K562 (cell line): ENCODE results near the gene CDC23. TPM values are rescaled to one million over a fixed set of nuclear protein-coding genes. Genes with fewer than 3 reads are reported as not detected.

Source experiments
- ATAC-seq: fragments of 200-7000 bp; cut with Tn5 transposase; 3 replicates; pipeline ENCODE4 v1.9.1; 2020; ENCODE audit warnings: moderate library complexity
- BruUV-seq: library from RNA; stranded (reverse); fragments of 400-500 nt; replicated peaks from 2 replicates; lab custom pipeline; 2021; lab: Mats Ljungman, UMichigan
- CTCF ChIA-PET: fragments of 300-600 bp; formaldehyde crosslinking; extraction: SDS; loops from one replicate; lab custom pipeline; 2021; ENCODE audit warnings: low intra/inter-chr PET ratio; lab: Yijun Ruan, JAX
- POLR2A ChIA-PET: fragments of 300-600, 350-650 bp; sonication (Branson Sonifier 250); formaldehyde crosslinking; extraction: SDS; loops from one replicate; lab custom pipeline; 2021; ENCODE audit warnings: antibody characterized with exemption, inconsistent platforms; lab: Yijun Ruan, JAX
- DNase-seq, 4 experiments: peaks; one replicate each; pipeline versions ENCODE4 v3.0.0 to v3.0.0-alpha.2; 2011 to 2018; ENCODE audit warnings: low spot score in 3 of 4, mixed read lengths in 3 of 4; ENCODE audit errors: extremely low read depth in 1 of 4
- FAIRE-seq: peaks from 2 replicates; lab custom pipeline; 2011; peaks lifted over from hg19 to GRCh38; lab: Jason Lieb, UNC
- H2AFZ ChIP-seq: 2 replicates; pipeline ENCODE4 v1.6.0; 2011; ENCODE audit warnings: low read depth, low read length, control low read depth, inconsistent platforms
- H3K27ac ChIP-seq: fragments of 200-600 bp; 3 replicates; pipeline ENCODE4 v1.8.0; 2011; ENCODE audit warnings: low read depth, mild to moderate bottlenecking, control low read depth, inconsistent platforms, low read length, moderate library complexity, mixed read lengths; ENCODE audit errors: extremely low read depth
- H3K27me3 ChIP-seq, 2 experiments: fragments of 300-600 bp in 1 of 2; 2 replicates in 1 of 2; 3 replicates in 1 of 2; pipeline versions ENCODE4 v1.6.0 to v1.8.0; 2011; ENCODE audit warnings: inconsistent platforms in 2 of 2, low read length in 2 of 2, mild to moderate bottlenecking in 1 of 2, mixed read lengths in 1 of 2, moderate library complexity in 1 of 2; ENCODE audit not compliant: control insufficient read depth in 2 of 2, insufficient read depth in 2 of 2
- H3K36me3 ChIP-seq: fragments of 300-600 bp; 3 replicates; pipeline ENCODE4 v1.8.0; 2011; ENCODE audit warnings: mild to moderate bottlenecking, low read length, inconsistent platforms; ENCODE audit not compliant: control insufficient read depth, insufficient read depth
- H3K4me1 ChIP-seq, 2 experiments: fragments of 200-600 bp in 1 of 2; replicated peaks in 1 of 2; 2 replicates in 1 of 2; 3 replicates in 1 of 2; pipeline versions ENCODE4 v1.5.1 to v1.8.0; 2011; ENCODE audit warnings: inconsistent platforms in 2 of 2, low read length in 2 of 2, mild to moderate bottlenecking in 1 of 2, mixed read lengths in 1 of 2, moderate library complexity in 1 of 2; ENCODE audit not compliant: control insufficient read depth in 2 of 2, insufficient read depth in 2 of 2
- H3K4me2 ChIP-seq: 2 replicates; pipeline ENCODE4 v1.6.1; 2011; ENCODE audit warnings: low read length, control low read depth, inconsistent platforms, mixed read lengths; ENCODE audit not compliant: insufficient read depth
- H3K4me3 ChIP-seq: fragments of 200-600 bp; sonication (generic), shearing (Covaris generic); 2 replicates; pipeline ENCODE4 v1.5.1; 2016; ENCODE audit warnings: control low read depth, inconsistent platforms
- H3K79me2 ChIP-seq: fragments of 200-600 bp; 3 replicates; pipeline ENCODE4 v1.8.0; 2011; ENCODE audit warnings: low read length, inconsistent platforms; ENCODE audit not compliant: control insufficient read depth, insufficient read depth
- H3K9ac ChIP-seq, 2 experiments: 2 replicates each; pipeline versions ENCODE4 v1.6.0 to v1.6.1; 2011; ENCODE audit warnings: low read depth in 2 of 2, low read length in 2 of 2, control low read depth in 1 of 2, inconsistent platforms in 1 of 2, mild to moderate bottlenecking in 1 of 2, mixed read lengths in 1 of 2; ENCODE audit not compliant: insufficient read depth in 1 of 2
- H3K9me1 ChIP-seq: one replicate; pipeline ENCODE4 v1.6.0; 2011; ENCODE audit warnings: inconsistent platforms, mild to moderate bottlenecking, low read length, moderate library complexity; ENCODE audit not compliant: control insufficient read depth, insufficient read depth
- H3K9me3 ChIP-seq: replicated peaks from 2 replicates; pipeline ENCODE4 v1.5.1; 2011; ENCODE audit warnings: low read depth, low read length, inconsistent platforms; ENCODE audit not compliant: control insufficient read depth, insufficient read depth
- H4K20me1 ChIP-seq: replicated peaks from 2 replicates; pipeline ENCODE4 v1.6.1; 2011; ENCODE audit warnings: low read length, inconsistent platforms, mixed read lengths; ENCODE audit not compliant: control insufficient read depth, insufficient read depth
- ELF2 ChIP-seq: fragments of 250-450 bp; sonication (Bioruptor Pico); IDR thresholded peaks from 2 replicates; pipeline ENCODE4 v1.5.0; 2021; ENCODE audit warnings: mild to moderate bottlenecking
- EP400 ChIP-seq: fragments of 450-650 bp; IDR thresholded peaks from 2 replicates; pipeline ENCODE4 v1.6.1; 2017; ENCODE audit warnings: antibody characterized with exemption, mild to moderate bottlenecking, moderate library complexity
- ERF ChIP-seq: fragments of 450-650 bp; formaldehyde crosslinking; IDR thresholded peaks from 2 replicates; pipeline ENCODE4 v1.4.0; 2020; ENCODE audit warnings: mild to moderate bottlenecking, mixed read lengths
- ETS2 ChIP-seq: IDR thresholded peaks from 2 replicates; pipeline ENCODE4 v1.6.1; 2016; ENCODE audit warnings: borderline replicate concordance, missing genetic modification characterization, mild to moderate bottlenecking, moderate library complexity, missing compliant biosample characterization; ENCODE audit not compliant: poor library complexity, severe bottlenecking
- GABPB2 ChIP-seq: fragments of 250-450 bp; sonication (Bioruptor Pico); conservative IDR thresholded peaks from 2 replicates; pipeline ENCODE4 v1.5.1; 2021; ENCODE audit warnings: mild to moderate bottlenecking
- SAP30 ChIP-seq: fragments of 200-600 bp; sonication (generic); IDR thresholded peaks from 2 replicates; pipeline ENCODE4 v1.6.1; 2012; ENCODE audit warnings: borderline replicate concordance, low read depth, mild to moderate bottlenecking, moderate library complexity, low read length, control low read depth, inconsistent platforms; ENCODE audit not compliant: insufficient read depth, poor library complexity, severe bottlenecking
- WGBS: fragments of 100-300 bp; shearing (Covaris generic); methylation state at CpG from one replicate; pipeline ENCODE4 v1.1.6; 2016; ENCODE audit warnings: low coverage, mixed read lengths; ENCODE audit not compliant: insufficient coverage; ENCODE audit errors: missing lambda C conversion rate; 5-methylcytosine and 5-hydroxymethylcytosine counted together
- in situ Hi-C: fragments of 300-500 bp; cut with MboI; formaldehyde crosslinking; loops from 4 replicates; pipeline ENCODE4 v1.15.0; 2018; ENCODE audit warnings: inconsistent platforms, mixed read lengths
- intact Hi-C: fragments of 100-400 bp; cut with micrococcal nuclease; formaldehyde crosslinking; loops from 2 replicates; pipeline ENCODE4 v1.14.2; 2022
- polyA plus RNA-seq, 8 experiments: library from polyadenylated mRNA; depleted of rRNA in 4 of 8; stranded (reverse) in 5 of 8; unstranded in 3 of 8; fragments of >200 nt; fragmentation: Nextera tagmentation in 2 of 8; fragmentation: Illumina TruSeq in 1 of 8; extraction: Ambion mirVana in 2 of 8; extraction: Trizol in 1 of 8; gene quantifications; 2 replicates each; pipeline versions ENCODE4 v1.2.1 to v1.2.3, GENCODE V29; 2011 to 2014; ENCODE audit warnings: inconsistent platforms in 1 of 8, missing spikeins in 1 of 8
- total RNA-seq, 7 experiments: library from RNA; depleted of rRNA in 6 of 7; stranded (reverse); fragments of >200 nt in 6 of 7; fragmentation: Illumina TruSeq in 2 of 7; extraction: Trizol in 2 of 7; gene quantifications; 2 replicates each; pipeline versions ENCODE4 v1.2.1 to v1.2.3, GENCODE V29; 2011 to 2021; ENCODE audit warnings: low replicate concordance in 1 of 7
- TF ChIP-seq, protein P1 (sequence below), 3 experiments: IDR thresholded peaks in 2 of 3; conservative IDR thresholded peaks in 1 of 3; 2 replicates each; pipeline ENCODE4 v1.5.1; 2011 to 2012; ENCODE audit warnings: low read length in 3 of 3, mild to moderate bottlenecking in 3 of 3, control low read depth in 2 of 3, improper control_type of control experiment in 1 of 3, inconsistent platforms in 1 of 3, low read depth in 1 of 3, mixed read lengths in 1 of 3, moderate library complexity in 1 of 3; ENCODE audit not compliant: insufficient read depth in 2 of 3
- TF ChIP-seq, protein P2 (sequence below): fragments of 250-450 bp; sonication (Bioruptor Pico); IDR thresholded peaks from 2 replicates; pipeline ENCODE4 v1.8.0; 2022; ENCODE audit warnings: inconsistent platforms

CDC23 gene
- total and polyA plus RNA-seq, 9 of the 15 experiments (the other 6 are each of a cell fraction or from before 2014, with no cell fraction given): 34.5 to 157 (median 65.5) TPM

DNA sequence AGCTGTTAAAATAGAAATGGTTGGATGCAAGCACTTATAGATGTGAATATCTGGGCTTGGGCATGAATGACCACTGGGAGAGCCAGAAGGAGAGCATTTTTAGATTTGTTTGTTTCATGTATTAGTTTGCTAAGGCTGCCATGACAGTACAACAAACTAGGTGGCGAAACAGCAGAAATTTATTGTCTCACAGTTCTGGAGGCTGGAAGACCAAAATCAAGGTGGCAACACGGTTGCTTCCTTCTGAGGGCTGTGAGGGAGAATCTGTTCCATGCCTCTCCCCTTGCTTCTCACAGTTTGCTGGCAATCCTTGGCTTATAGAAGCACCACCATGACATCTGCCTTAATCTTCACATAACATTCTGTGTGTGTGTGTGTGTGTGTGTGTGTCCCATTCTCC, 20.2 kb upstream of the CDC23 start:
- no peak overlapping the region for H3K27ac ChIP-seq
- ATAC-seq: no peak
- H4K20me1 ChIP-seq: no peaks in the 10 kb centered on the region
- H3K4me1 ChIP-seq: peaks cover 4 to 5% of the 10 kb centered on the region in 2 experiments; a peak in 2 of 5 replicates
- no peak overlapping the region for H2AFZ ChIP-seq
- no peaks in the 10 kb centered on the region for H3K9me1 ChIP-seq
- TF ChIP-seq, protein P1, sequence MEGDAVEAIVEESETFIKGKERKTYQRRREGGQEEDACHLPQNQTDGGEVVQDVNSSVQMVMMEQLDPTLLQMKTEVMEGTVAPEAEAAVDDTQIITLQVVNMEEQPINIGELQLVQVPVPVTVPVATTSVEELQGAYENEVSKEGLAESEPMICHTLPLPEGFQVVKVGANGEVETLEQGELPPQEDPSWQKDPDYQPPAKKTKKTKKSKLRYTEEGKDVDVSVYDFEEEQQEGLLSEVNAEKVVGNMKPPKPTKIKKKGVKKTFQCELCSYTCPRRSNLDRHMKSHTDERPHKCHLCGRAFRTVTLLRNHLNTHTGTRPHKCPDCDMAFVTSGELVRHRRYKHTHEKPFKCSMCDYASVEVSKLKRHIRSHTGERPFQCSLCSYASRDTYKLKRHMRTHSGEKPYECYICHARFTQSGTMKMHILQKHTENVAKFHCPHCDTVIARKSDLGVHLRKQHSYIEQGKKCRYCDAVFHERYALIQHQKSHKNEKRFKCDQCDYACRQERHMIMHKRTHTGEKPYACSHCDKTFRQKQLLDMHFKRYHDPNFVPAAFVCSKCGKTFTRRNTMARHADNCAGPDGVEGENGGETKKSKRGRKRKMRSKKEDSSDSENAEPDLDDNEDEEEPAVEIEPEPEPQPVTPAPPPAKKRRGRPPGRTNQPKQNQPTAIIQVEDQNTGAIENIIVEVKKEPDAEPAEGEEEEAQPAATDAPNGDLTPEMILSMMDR (IDR thresholded peaks at IDR 0.05 in 2 of 3, conservative IDR thresholded peaks at IDR 0.05 in 1 of 3; ENCODE audit: insufficient read depth in 2 of 3, low read depth in 1 of 3, low read length in 3 of 3): 0 out of 6 replicates have a peak, but pooled peaks of 1 of the 3 experiments have one; percentile 4
- TF ChIP-seq EP400: no peak
- no peak for TF ChIP-seq SAP30
- no peak for TF ChIP-seq ERF
- TF ChIP-seq, protein P2, sequence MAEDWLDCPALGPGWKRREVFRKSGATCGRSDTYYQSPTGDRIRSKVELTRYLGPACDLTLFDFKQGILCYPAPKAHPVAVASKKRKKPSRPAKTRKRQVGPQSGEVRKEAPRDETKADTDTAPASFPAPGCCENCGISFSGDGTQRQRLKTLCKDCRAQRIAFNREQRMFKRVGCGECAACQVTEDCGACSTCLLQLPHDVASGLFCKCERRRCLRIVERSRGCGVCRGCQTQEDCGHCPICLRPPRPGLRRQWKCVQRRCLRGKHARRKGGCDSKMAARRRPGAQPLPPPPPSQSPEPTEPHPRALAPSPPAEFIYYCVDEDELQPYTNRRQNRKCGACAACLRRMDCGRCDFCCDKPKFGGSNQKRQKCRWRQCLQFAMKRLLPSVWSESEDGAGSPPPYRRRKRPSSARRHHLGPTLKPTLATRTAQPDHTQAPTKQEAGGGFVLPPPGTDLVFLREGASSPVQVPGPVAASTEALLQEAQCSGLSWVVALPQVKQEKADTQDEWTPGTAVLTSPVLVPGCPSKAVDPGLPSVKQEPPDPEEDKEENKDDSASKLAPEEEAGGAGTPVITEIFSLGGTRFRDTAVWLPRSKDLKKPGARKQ: no peak
- no peak for TF ChIP-seq GABPB2 (CRISPR knock-in tag)
- no peak for TF ChIP-seq ETS2 (tag)
- TF ChIP-seq ELF2: no peak
- TF ChIP-seq, all 486 proteins: peak for 1
- no peak overlapping the region for H3K4me3 ChIP-seq
- no TSS peak for BruUV-seq
- H3K79me2 ChIP-seq: no peaks in the 10 kb centered on the region
- peaks cover 3 to 10% of the 10 kb centered on the region in 2 experiments; a peak in 4 of 5 replicates for H3K27me3 ChIP-seq
- FAIRE-seq: no peak
- H3K4me2 ChIP-seq: no peak overlapping the region
- no peaks in the 10 kb centered on the region for H3K36me3 ChIP-seq
- intact Hi-C loops (no loop called here), in situ Hi-C loops (no loop called here)
- no peak for DNase-seq
- H3K9me3 ChIP-seq: no peaks in the 10 kb centered on the region
- CTCF ChIA-PET: no interaction called here
- POLR2A ChIA-PET: interaction anchor here (1.4 to 2.0 kb wide), 2 partner anchors 7 to 10 kb away, joined by 3 to 8 read pairs; no protein-coding TSS in a partner anchor
- WGBS: 5% methylated on average over 2 of the region's 2 CpGs
- H3K9ac ChIP-seq: no peak overlapping the region
